Cardiac fibroblast (primary cell): ENCODE data around the gene MANSC4.

ENCODE experiments used
- DNase-seq, 2 donors: peaks; one replicate each; pipeline versions ENCODE4 v3.0.0 to v3.0.0-alpha.2; 2010; ENCODE audit warnings: low read depth in 2 of 2
- H3K4me3 ChIP-seq, 2 donors: replicated peaks in 1 of 2; 1 replicate in 1 of 2; 2 replicates in 1 of 2; pipeline ENCODE4 v1.5.1; 2011; ENCODE audit warnings: low read depth in 2 of 2, low read length in 2 of 2, mild to moderate bottlenecking in 2 of 2, moderate library complexity in 1 of 2
- TF ChIP-seq, protein P1 (sequence below): IDR thresholded peaks from one replicate; pipeline ENCODE4 v1.5.1; 2011; ENCODE audit warnings: low read depth, mild to moderate bottlenecking, low read length, inconsistent platforms

MANSC4 gene

DNA sequence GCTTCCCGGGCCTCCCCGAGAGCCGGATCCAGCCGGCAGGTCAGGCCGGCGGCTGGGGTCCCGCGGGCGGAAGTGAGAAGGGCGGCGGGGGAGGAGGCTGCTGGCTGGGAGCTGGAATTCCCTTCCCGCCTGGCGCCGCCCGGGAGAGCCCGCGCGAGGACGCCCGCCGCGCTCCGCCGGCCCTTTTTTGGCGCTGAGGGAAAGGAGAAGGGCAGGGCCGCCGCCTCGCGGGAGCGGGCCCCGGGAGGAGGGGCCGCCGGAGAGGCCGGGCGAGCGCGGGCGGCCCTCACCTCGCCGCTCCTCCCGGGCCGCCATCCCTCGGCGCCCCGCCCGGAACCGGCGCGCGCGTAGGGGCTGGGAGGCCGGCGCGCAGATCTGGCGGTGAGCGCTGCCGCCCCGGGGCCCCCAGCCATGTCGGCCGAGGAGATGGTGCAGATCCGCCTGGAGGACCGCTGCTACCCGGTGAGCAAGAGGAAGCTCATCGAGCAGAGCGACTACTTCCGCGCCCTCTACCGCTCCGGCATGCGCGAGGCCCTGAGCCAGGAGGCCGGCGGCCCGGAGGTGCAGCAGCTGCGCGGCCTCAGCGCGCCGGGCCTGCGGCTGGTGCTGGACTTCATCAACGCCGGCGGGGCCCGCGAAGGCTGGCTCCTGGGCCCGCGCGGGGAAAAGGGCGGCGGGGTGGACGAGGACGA, at the start of gene MANSC4, which contains the start of gene KLHL42:
MANSC4 (minus strand) TSS at position 317 of the 692 bp plus-strand sequence. CDS start 8,960 bp downstream, outside the sequence.
KLHL42 (plus strand) TSS at position 314 of the 692 bp plus-strand sequence; CDS start at position 412, 98 bp downstream.
- TF ChIP-seq, protein P1, sequence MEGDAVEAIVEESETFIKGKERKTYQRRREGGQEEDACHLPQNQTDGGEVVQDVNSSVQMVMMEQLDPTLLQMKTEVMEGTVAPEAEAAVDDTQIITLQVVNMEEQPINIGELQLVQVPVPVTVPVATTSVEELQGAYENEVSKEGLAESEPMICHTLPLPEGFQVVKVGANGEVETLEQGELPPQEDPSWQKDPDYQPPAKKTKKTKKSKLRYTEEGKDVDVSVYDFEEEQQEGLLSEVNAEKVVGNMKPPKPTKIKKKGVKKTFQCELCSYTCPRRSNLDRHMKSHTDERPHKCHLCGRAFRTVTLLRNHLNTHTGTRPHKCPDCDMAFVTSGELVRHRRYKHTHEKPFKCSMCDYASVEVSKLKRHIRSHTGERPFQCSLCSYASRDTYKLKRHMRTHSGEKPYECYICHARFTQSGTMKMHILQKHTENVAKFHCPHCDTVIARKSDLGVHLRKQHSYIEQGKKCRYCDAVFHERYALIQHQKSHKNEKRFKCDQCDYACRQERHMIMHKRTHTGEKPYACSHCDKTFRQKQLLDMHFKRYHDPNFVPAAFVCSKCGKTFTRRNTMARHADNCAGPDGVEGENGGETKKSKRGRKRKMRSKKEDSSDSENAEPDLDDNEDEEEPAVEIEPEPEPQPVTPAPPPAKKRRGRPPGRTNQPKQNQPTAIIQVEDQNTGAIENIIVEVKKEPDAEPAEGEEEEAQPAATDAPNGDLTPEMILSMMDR = no peak
- H3K4me3 ChIP-seq = peak within 1 kb of the TSS; percentile 70 to 76
- peak; percentile 65 to 83 for DNase-seq

DNA sequence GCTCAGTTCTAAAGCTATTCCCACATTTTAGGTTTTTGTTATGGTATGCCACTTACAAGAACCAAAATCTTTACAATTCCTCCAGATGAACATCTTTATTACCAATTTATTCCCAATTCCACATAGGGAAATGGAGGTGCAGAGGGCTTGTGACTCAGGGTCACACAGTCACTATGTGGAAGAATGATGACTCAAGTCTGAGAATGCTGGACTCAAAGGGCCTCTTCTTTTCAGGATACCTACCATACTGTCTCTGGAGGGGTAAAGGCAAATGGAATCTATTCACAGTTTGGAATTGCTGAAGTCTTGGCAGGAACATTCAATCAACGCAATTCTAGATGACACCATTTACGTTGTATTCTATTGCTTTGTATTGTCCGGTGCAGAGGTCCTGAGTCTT, 48.2 kb upstream of the MANSC4 start:
- H3K4me3 ChIP-seq = no peak overlapping the region
- peak in 1 of 2 donors; percentile 49 for DNase-seq
- TF ChIP-seq, protein P1 = no peak

GRCh38 chr12:27826076-27826475, 46.0 kb upstream of the MANSC4 start:
- no peak overlapping the region for H3K4me3 ChIP-seq
- TF ChIP-seq, protein P1 = no peak
- DNase-seq = peak in 1 of 2 donors; percentile 40

GRCh38 chr12:27824126-27824842, 44.2 kb upstream of the MANSC4 start:
- H3K4me3 ChIP-seq = no peak overlapping the region
- TF ChIP-seq, protein P1 = no peak
- no peak for DNase-seq

DNA sequence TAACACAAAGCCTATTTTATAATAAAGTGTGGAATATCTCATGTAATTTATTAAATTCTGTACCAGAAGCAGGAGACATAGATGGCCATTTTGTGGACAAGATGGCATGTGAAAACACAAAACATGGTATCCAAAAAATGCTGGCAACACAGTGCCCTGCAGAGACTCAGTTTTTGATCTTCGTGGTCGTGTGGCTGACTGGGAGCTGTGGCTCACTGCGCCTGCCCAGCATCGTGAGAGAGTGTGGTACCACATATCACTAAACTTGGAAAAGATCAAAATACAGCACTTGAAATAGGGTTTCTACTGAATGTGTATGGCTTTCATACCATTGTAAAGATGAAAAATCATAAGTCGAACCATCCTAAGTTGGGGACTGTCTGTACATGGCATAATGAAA, 43.0 kb upstream of the MANSC4 start:
- DNase-seq = no peak
- TF ChIP-seq, protein P1 = no peak
- no peak overlapping the region for H3K4me3 ChIP-seq

DNA sequence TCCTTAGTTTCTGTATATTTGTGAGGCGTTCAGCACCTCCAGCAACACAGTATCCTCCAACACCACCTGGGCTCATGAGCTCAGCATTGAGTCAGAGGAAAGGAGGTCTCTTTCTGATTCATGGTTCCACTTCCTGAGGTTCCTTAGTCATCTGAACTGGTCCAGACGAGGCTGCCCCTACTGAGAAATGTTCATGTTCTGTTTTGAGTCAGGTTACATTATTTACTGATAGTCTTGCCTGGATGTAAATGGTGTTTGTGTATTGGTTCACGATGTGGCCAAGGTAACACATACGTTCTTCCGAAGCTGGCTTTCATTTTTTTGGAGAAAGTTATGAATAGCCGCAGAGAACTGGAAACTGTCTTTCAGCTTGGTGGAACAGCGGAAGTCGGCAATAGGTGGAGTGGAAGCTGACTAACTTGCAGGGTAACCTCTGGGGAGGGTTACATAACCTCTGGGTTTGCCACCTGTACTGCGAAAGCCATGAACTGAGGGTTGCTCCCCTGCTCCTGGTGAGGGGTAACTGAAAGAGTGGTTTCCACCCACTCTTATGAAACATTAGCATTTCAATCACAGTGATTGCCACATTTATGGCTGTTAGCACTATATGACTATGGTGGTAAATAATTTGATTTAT, 42.2 kb upstream of the MANSC4 start:
- peak; percentile 50 to 97 for DNase-seq
- H3K4me3 ChIP-seq = peak overlapping the region in 1 of 2 donors; percentile 11
- TF ChIP-seq, protein P1 = no peak
